Inflammatory macrophage treated with lipopolysaccharide for 1 hour (primary cell): ENCODE measurements around the gene ZSCAN16.
A peak's percentile ranks its signal among the peaks of the same experiment; 100 is the strongest.
"Not testable (repeated sequence)": the region's sequence is repeated elsewhere in the genome, so short reads cannot be mapped to it uniquely, and the experiment has no call there.

ENCODE experiments used
- DNase-seq, 2 donors: peaks; one replicate each; pipeline ENCODE4 v3.0.0-alpha.2; 2020 to 2022

Gene ZSCAN16

DNA sequence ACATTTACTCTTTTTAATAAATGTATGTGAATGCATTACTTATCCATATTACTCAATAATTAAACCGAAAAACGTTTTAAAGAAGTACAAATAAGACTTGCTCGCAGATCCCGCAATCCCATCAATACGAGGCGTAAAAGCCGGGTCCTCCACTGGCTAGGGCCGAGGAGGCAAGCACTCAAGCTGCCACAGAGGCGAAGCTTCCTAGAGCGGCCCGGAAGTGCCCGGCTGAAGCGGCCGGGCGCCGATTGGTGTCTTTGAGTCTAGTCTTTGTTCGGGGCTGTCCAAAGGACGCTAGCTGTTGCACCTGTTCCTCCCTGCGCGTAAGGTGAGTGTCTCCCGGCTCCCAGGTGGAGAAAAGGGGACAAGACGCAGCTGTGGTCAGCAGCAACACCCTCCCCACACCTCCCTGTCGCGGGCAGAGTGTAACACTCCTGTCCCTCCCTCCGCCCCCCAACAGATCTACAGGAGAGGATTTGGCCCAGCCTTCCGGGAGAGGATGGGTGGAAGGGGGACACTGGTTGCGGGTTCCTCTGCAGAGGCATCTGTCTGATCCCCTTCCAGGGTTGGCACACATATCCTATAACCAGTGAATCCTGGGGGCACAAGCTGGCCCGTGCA is at the start of gene ZSCAN16:
TSS of gene ZSCAN16 (plus strand) at position 260 of the 621 bp plus-strand sequence. CDS start 835 bp downstream, outside the sequence.
- DNase-seq = peak; percentile 78 to 85

DNA sequence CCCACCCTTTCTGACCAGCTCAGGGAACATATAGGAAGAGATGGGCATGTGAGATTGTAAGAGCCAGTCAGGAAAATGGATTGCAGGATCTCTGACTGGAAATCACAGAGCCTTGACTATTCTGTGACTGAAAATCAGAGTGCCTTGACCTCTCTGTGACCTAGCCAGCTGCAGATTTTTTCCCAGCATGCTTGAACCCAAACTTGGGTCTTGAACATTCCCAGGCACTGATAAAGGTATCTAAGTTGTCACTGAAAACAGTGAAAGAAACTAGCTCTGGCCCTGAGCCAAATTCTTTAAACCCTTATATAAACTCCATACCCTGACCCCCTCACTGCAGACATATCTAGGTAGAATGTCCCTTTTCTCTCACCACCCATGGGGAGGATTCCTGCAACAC is 46.4 kb upstream of the ZSCAN16 start:
- no peak for DNase-seq

- DNase-seq = no peak
Measured at GRCh38 chr6:28078836-28079235, 45.6 kb upstream of the ZSCAN16 start.

DNA sequence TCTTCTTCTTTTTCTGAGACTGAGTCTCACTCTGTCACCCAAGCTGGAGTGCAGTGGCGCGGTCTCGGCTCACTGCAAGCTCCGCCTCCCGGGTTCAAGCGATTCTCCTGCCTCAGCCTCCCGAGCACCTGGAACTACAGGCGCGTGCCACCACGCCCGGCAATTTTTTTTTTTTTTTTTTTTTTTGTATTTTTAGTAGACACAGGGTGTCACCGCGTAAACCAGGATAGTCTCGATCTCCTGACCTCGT is 44.1 kb upstream of the ZSCAN16 start, which contains the start of gene ZNF165:
TSS of gene ZNF165 (plus strand) at position 188 of the 250 bp plus-strand sequence. CDS start 4,913 bp downstream, outside the sequence.
- not testable (repeated sequence) for DNase-seq

DNA sequence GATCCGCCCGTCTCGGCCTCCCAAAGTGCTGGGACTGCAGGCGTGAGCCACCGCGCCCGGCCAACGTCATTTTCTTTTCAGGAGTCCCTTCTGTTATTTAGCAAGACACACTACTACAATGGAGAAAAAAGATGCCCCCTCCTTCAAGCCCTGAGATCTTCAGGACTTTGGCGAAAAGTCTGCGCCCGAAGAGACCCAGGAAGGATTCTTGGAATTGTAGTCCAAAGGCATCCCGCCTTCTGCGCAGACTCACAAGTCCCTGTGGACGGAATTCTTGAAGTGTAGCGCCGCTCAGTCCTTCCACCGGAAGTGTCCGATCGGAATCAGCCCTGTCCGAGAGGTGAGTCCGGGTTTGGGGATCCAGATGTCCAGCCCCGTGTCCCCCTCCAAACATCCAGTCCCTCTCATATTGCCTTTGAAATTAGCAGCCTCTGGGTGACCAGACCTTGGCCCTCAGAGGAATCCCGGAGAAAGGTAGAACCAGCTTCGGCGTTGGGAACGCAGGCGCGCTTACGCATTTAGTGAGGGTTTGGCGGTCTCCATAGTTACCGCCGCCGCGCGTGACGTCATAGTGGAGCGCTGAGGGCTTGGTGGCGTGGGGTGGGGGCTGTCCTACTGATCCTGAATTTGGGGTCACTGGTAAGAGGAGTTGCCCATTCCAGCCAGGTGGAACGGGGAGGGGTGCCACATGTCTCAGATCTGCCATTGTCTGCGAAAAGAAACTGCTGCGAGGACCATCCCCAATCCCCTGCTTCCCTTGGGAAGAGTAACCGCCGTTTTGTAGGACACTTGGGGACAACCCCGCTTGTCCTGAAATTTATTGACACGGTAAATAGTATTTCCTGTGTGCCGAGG is 43.6 kb upstream of the ZSCAN16 start:
- peak; percentile 92 to 98 for DNase-seq

GRCh38 chr6:28081486-28081751 is 43.0 kb upstream of the ZSCAN16 start:
- DNase-seq = peak in 1 of 2 donors; percentile 1

- no peak for DNase-seq
Measured at GRCh38 chr6:28082939-28083338, 41.5 kb upstream of the ZSCAN16 start.

- no peak for DNase-seq
Measured at GRCh38 chr6:28089054-28089453, 35.4 kb upstream of the ZSCAN16 start.

- DNase-seq = no peak
Measured at GRCh38 chr6:28090917-28091586, 33.4 kb upstream of the ZSCAN16 start.

GRCh38 chr6:28102222-28102621 is 22.2 kb upstream of the ZSCAN16 start:
- DNase-seq = not testable (repeated sequence)

DNA sequence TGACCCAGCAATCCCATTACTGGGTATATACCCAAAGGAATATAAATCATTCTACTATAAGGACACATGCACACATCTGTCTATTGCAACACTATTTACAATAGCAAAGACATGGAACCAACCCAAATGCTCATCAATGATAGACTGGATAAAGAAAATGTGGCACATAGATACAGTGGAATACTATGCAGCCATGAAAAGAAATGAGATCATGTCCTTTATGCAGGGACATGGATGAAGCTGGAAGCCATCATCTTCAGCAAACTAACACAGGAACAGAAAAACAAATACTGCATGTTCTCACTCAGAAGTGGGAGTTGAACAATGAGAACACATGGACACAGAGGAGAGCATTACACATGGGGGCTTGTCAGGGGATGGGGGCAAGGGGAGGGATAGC is 21.7 kb upstream of the ZSCAN16 start:
- DNase-seq = not testable (repeated sequence)

GRCh38 chr6:28104392-28105244 is 19.8 kb upstream of the ZSCAN16 start:
- peak; percentile 63 to 72 for DNase-seq

GRCh38 chr6:28105245-28105639 is 19.2 kb upstream of the ZSCAN16 start:
- DNase-seq = no peak

DNA sequence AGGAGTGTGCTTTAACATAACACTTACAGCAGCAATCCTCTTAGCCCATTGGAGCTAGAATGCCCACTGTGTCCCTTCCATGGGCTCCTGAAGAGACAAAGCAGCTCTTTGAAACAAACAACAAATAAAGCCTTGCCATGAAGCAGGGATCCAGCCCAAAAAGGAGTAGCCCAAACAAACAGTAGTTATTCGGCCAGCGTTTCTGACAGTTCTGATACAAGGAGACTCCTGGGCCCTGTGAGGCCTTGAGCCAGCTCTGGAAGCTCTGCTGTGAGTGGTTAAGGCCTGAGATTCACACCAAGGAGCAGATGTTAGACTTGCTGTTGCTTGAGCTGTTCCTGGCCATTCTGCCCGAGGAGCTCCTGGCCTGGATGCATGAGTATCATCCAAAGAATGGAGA is 16.9 kb upstream of the ZSCAN16 start:
- DNase-seq = no peak

DNA sequence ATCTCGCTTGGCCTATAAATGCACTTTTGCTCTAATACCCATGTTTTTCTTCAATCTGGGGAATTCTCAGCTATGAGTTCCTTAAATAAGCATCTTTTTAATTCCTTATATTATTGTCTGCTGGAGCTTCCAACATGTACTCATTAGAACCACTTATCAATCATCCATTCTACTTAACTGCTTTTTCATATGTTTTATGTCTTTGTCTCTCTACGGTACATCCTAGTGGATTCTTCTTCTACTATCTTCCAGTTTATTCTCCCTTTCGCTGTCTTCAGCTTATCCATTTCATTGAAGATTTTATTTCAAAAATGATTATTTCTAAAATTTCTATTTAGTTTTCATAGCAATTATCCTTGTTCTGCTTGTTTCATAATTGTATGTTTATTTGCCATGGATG is 12.4 kb upstream of the ZSCAN16 start:
- no peak for DNase-seq

- no peak for DNase-seq
Measured at GRCh38 chr6:28115799-28116198, 8.6 kb upstream of the ZSCAN16 start.

DNA sequence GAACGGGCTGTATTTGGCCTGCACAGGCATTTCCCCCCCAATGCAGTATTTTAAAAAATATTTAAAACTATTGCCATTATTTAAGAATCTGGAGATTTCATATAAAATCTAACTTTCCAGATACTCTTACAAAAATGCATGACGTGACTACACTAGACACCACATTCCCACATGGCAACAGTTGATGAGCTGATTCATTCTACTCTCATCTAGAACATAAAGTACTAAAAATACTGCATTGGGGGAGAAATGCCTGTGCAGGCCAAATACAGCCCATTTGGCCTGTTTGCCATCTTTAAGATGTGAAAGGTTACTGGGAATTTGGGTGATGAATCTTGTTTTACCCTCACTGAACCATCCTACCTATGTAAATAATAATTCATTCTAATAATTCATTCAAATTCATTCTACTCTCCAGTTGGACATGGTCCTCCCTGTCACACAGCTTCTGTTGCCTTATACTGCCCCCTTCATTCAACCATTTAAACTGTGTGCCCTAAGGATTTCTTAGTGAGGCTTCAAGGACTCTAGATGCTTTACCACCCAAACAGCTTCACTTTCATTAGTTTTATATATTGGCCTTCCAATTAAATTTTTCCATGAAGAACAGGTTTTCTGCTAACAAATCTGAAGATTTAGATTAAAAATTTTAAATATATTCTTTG is 6.9 kb upstream of the ZSCAN16 start:
- no peak for DNase-seq

DNA sequence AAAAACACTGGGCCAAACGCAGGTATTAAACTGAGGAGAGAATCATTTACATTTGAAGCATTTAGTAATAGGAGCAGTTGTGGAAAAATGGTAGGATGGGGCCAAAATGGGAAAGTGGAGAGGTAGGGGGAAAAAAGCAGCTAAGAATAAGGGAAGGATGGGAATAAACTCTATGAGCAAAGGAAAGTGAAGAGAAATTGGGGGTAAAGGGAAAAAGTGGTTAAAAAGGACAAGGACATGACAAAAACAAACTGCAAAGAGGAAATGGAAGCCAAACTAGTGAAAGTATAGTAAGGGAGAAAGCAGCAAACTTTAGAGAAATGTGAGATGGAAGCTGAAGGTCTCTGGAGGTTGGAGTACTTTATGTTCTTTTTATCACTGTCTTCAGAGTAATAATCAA is 6.2 kb upstream of the ZSCAN16 start:
- no peak for DNase-seq

DNA sequence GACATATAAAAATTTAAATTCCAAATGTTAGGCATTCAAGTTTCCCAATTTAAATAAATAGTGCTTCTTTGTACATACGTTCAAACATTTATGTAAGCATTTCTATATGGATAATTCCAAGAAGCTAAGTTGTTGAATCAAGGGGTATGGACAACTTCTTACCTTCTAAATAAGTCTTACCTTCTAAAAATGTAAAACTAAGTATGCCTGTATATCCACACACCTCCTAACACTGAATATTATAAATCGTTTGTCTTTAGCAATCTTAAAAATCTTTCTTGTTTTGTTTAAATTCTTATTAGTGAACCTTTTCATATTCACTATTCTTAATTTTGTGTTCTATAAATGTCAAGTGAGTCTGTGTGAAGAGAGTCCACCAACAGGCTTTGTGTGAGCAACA is 2.5 kb upstream of the ZSCAN16 start:
- no peak for DNase-seq

DNA sequence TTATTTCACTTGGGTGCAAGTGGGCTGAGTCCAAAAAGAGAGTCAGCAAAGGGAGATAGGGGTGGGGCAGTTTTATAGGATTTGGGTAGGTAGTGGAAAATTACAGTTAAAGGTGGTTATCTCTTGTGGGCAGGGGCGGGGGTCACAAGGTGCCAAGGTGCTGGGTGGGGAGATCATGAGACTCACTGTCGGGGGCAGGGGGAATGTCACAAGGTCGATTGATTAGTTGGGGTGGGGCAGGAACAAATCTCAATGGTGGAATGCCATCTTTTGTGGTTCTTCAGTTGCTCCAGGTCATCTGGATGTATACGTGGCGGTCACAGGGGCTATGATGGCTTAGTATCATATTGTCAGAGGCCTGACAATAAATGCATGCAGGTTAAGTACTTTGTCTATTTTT is 2.1 kb upstream of the ZSCAN16 start:
- DNase-seq = not testable (repeated sequence)

GRCh38 chr6:28124971-28125353 is 553 bp downstream of the ZSCAN16 start:
- peak in 1 of 2 donors; percentile 21 for DNase-seq

DNA sequence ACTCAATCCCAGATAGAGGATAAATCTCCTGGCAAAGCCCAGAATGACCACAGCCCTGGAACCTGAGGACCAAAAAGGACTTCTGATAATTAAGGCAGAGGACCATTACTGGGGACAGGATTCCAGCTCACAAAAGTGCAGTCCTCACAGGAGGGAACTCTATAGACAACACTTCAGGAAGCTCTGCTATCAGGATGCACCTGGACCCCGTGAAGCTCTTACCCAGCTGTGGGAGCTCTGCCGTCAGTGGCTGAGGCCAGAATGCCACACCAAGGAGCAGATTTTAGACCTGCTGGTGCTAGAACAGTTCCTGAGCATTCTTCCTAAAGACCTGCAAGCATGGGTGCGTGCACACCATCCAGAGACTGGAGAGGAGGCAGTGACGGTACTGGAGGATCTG is 992 bp downstream of the ZSCAN16 start:
- DNase-seq = no peak

- DNase-seq = peak; percentile 23 to 49
Measured at GRCh38 chr6:28134015-28134414, 9.6 kb downstream of the ZSCAN16 start.
